K562 (cell line): ENCODE data around the gene CRAT. TPM values are rescaled to one million over a fixed set of nuclear protein-coding genes. Genes with fewer than 3 reads are reported as not detected.
A peak's percentile ranks its signal among the peaks of the same experiment; 100 is the strongest.

Source experiments
- BCLAF1 ChIP-seq, 2 experiments: fragments of 450-650 bp in 1 of 2; IDR thresholded peaks; 2 replicates each; pipeline ENCODE4 v1.6.1; 2011 to 2017; ENCODE audit warnings: low read depth in 2 of 2, antibody characterized with exemption in 1 of 2, borderline replicate concordance in 1 of 2, low read length in 1 of 2, mild to moderate bottlenecking in 1 of 2, mixed read lengths in 1 of 2; ENCODE audit not compliant: control insufficient read depth in 1 of 2
- CHD2 ChIP-seq: IDR thresholded peaks from 2 replicates; pipeline ENCODE4 v1.6.1; 2011; ENCODE audit warnings: low read depth, low read length
- ESRRA ChIP-seq: fragments of 450-650 bp; IDR thresholded peaks from 2 replicates; pipeline ENCODE4 v1.6.1; 2014; ENCODE audit warnings: low read depth, mild to moderate bottlenecking, moderate library complexity, borderline replicate concordance
- HNRNPL ChIP-seq: fragments of 200-400 bp; formaldehyde crosslinking; IDR thresholded peaks from 2 replicates; pipeline ENCODE4 v1.6.1; 2017; ENCODE audit warnings: low read depth, mild to moderate bottlenecking, low read length
- JUN ChIP-seq, 2 experiments: sonication (generic) in 1 of 2; formaldehyde crosslinking in 1 of 2; IDR thresholded peaks; 2 replicates each; pipeline versions ENCODE4 v1.6.1 to v1.8.0; 2012 to 2022; ENCODE audit warnings: borderline replicate concordance in 2 of 2, mild to moderate bottlenecking in 2 of 2, improper control_type of control experiment in 1 of 2, low read depth in 1 of 2, low read length in 1 of 2, missing genetic modification reagents in 1 of 2
- NBN ChIP-seq: fragments of 450-650 bp; IDR thresholded peaks from 2 replicates; pipeline ENCODE4 v1.6.1; 2016; ENCODE audit warnings: low read depth, mild to moderate bottlenecking
- SMARCA4 ChIP-seq: fragments of 450-650 bp; IDR thresholded peaks from 2 replicates; pipeline ENCODE4 v1.6.1; 2016
- TBP ChIP-seq: optimal IDR thresholded peaks from 2 replicates; pipeline ENCODE3; 2011; ENCODE audit warnings: low read depth, low read length, improper control_type of control experiment
- ZBTB1 ChIP-seq: sonication (generic); formaldehyde crosslinking; IDR thresholded peaks from 2 replicates; pipeline ENCODE4 v1.8.1; 2023; ENCODE audit warnings: missing genetic modification reagents, low read depth, mild to moderate bottlenecking, borderline replicate concordance
- ZBTB26 ChIP-seq: fragments of 450-650 bp; formaldehyde crosslinking; IDR thresholded peaks from 2 replicates; pipeline ENCODE4 v1.4.0; 2022; ENCODE audit warnings: missing genetic modification characterization
- ZNF511 ChIP-seq: sonication (generic); formaldehyde crosslinking; IDR thresholded peaks from 2 replicates; pipeline ENCODE4 v1.8.0; 2022; ENCODE audit warnings: mild to moderate bottlenecking, missing genetic modification reagents
- ZNF551 ChIP-seq: fragments of 250-450 bp; sonication (Bioruptor Pico); IDR thresholded peaks from 2 replicates; pipeline ENCODE4 v1.5.0; 2021; ENCODE audit warnings: mild to moderate bottlenecking, moderate library complexity
- polyA plus RNA-seq, 8 experiments: library from polyadenylated mRNA; depleted of rRNA in 4 of 8; stranded (reverse) in 5 of 8; unstranded in 3 of 8; fragments of >200 nt; fragmentation: Nextera tagmentation in 2 of 8; fragmentation: Illumina TruSeq in 1 of 8; extraction: Ambion mirVana in 2 of 8; extraction: Trizol in 1 of 8; gene quantifications; 2 replicates each; pipeline versions ENCODE4 v1.2.1 to v1.2.3, GENCODE V29; 2011 to 2014; ENCODE audit warnings: inconsistent platforms in 1 of 8, missing spikeins in 1 of 8
- total RNA-seq, 7 experiments: library from RNA; depleted of rRNA in 6 of 7; stranded (reverse); fragments of >200 nt in 6 of 7; fragmentation: Illumina TruSeq in 2 of 7; extraction: Trizol in 2 of 7; gene quantifications; 2 replicates each; pipeline versions ENCODE4 v1.2.1 to v1.2.3, GENCODE V29; 2011 to 2021; ENCODE audit warnings: low replicate concordance in 1 of 7
- TF ChIP-seq, protein P1 (sequence below): fragments of 250-450 bp; sonication (Bioruptor Pico); IDR thresholded peaks from 2 replicates; pipeline ENCODE4 v1.8.0; 2021; ENCODE audit warnings: borderline replicate concordance, mild to moderate bottlenecking, moderate library complexity; ENCODE audit not compliant: poor library complexity, severe bottlenecking
- TF ChIP-seq, protein P2 (sequence below): sonication (generic); formaldehyde crosslinking; IDR thresholded peaks from 2 replicates; pipeline ENCODE4 v1.8.0; 2022; ENCODE audit warnings: mild to moderate bottlenecking, missing genetic modification reagents, borderline replicate concordance
- TF ChIP-seq, protein P3 (sequence below): sonication (generic); formaldehyde crosslinking; IDR thresholded peaks from 2 replicates; pipeline ENCODE4 v1.8.1; 2023; ENCODE audit warnings: mild to moderate bottlenecking, missing genetic modification reagents

The CRAT gene
- total and polyA plus RNA-seq, 9 of the 15 experiments (the other 6 are each of a cell fraction or from before 2014, with no cell fraction given), result 0.20 to 13.8 (median 5.4) TPM

DNA sequence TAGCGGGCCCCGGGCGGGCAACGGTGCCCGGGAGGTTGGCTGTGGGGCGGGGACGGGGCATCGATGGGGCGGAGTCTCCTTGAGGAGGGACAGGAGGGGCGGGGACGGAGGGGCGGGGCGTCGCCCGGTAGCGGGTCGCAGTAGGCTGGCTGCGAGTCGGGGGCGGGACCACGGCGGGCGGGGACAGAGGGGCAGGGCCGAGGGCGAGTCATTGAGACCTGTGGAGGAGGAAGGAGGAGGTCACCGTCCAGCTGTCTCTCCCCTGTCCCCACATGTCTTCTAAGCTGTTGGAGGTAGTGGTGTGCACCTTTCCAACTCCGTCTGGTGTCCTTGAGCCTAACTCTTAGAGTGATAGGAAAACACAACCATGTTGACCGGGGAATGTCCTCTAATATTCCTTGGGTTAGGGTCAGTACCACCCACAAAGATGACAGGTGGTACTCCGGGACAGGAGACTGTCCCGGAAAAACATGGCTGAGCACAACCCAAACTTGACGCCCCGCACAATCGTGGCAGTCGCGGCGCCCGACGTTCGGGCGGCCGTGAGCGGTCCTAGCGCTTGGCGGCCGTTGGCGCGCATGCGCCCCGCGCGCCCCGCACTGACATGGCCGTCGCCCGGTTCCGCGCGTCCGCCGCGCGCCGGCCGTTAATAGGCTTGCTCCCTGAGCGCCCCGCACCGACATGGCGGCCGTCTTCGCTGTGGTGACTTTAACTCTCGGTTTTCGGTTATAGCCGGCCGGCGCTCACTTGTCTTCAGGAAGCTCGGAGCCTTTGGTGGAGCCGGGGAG is at the start of gene CRAT, which contains the start of gene PTPA (continued):
- TF ChIP-seq, protein P1, sequence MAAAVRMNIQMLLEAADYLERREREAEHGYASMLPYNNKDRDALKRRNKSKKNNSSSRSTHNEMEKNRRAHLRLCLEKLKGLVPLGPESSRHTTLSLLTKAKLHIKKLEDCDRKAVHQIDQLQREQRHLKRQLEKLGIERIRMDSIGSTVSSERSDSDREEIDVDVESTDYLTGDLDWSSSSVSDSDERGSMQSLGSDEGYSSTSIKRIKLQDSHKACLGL (CRISPR knock-in tag), result no peak
- TF ChIP-seq, protein P2, sequence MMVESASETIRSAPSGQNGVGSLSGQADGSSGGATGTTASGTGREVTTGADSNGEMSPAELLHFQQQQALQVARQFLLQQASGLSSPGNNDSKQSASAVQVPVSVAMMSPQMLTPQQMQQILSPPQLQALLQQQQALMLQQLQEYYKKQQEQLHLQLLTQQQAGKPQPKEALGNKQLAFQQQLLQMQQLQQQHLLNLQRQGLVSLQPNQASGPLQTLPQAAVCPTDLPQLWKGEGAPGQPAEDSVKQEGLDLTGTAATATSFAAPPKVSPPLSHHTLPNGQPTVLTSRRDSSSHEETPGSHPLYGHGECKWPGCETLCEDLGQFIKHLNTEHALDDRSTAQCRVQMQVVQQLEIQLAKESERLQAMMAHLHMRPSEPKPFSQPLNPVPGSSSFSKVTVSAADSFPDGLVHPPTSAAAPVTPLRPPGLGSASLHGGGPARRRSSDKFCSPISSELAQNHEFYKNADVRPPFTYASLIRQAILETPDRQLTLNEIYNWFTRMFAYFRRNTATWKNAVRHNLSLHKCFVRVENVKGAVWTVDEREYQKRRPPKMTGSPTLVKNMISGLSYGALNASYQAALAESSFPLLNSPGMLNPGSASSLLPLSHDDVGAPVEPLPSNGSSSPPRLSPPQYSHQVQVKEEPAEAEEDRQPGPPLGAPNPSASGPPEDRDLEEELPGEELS (CRISPR knock-in tag), result no peak
- TF ChIP-seq TBP (peak; percentile 94), CHD2 (no peak), SMARCA4 (no peak), ZBTB26 (no peak), ESRRA (peak; percentile 63; the same call in 1 of the 2 replicates), ZBTB1 (no peak; the same call in 1 of the 2 replicates), ZNF511 (CRISPR knock-in tag) (no peak), HNRNPL (no peak), NBN (peak; percentile 94), BCLAF1 (IDR thresholded peaks at IDR 0.05; ENCODE audit: borderline replicate concordance in 1 of 2, control insufficient read depth in 1 of 2, low read depth in 2 of 2, low read length in 1 of 2) (0 out of 4 replicates have a peak, but pooled peaks of 1 of the 2 experiments have one; percentile 47), JUN (IDR thresholded peaks at IDR 0.05; ENCODE audit: borderline replicate concordance, low read depth, low read length) (no peak), JUN (CRISPR knock-in tag; IDR thresholded peaks at IDR 0.05; ENCODE audit: borderline replicate concordance) (no peak), ZNF551 (CRISPR knock-in tag) (no peak)
- TF ChIP-seq, protein P3, sequence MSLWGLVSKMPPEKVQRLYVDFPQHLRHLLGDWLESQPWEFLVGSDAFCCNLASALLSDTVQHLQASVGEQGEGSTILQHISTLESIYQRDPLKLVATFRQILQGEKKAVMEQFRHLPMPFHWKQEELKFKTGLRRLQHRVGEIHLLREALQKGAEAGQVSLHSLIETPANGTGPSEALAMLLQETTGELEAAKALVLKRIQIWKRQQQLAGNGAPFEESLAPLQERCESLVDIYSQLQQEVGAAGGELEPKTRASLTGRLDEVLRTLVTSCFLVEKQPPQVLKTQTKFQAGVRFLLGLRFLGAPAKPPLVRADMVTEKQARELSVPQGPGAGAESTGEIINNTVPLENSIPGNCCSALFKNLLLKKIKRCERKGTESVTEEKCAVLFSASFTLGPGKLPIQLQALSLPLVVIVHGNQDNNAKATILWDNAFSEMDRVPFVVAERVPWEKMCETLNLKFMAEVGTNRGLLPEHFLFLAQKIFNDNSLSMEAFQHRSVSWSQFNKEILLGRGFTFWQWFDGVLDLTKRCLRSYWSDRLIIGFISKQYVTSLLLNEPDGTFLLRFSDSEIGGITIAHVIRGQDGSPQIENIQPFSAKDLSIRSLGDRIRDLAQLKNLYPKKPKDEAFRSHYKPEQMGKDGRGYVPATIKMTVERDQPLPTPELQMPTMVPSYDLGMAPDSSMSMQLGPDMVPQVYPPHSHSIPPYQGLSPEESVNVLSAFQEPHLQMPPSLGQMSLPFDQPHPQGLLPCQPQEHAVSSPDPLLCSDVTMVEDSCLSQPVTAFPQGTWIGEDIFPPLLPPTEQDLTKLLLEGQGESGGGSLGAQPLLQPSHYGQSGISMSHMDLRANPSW (CRISPR knock-in tag), result no peak
